Activated naive CD8-positive, alpha-beta T cell treated with anti-CD3 and anti-CD28 coated beads, Interleukin-2, amount 50 U/mL, for 24 hours (primary cell): ENCODE data around the gene ARHGDIB.

Experiments used
- ATAC-seq: fragments of 150-1000 bp; cut with Tn5 transposase; one replicate; pipeline ENCODE4 v1.10.0; 2021
- DNase-seq: peaks from one replicate; pipeline ENCODE4 v3.0.0; 2021
- H3K27ac Mint-ChIP-seq: one replicate; pipeline ENCODE4 v1.8.0; 2021; ENCODE audit warnings: mild to moderate bottlenecking, mixed read lengths
- H3K27me3 Mint-ChIP-seq: one replicate; pipeline ENCODE4 v1.8.0; 2021; ENCODE audit warnings: mixed read lengths
- H3K36me3 Mint-ChIP-seq: one replicate; pipeline ENCODE4 v1.8.0; 2021; ENCODE audit warnings: low read depth, mixed read lengths
- H3K4me1 Mint-ChIP-seq: one replicate; pipeline ENCODE4 v1.8.0; 2021; ENCODE audit warnings: mixed read lengths
- H3K4me3 Mint-ChIP-seq: one replicate; pipeline ENCODE4 v1.8.0; 2021; ENCODE audit warnings: mild to moderate bottlenecking, moderate library complexity, mixed read lengths
- H3K9me3 Mint-ChIP-seq: one replicate; pipeline ENCODE4 v1.8.0; 2021; ENCODE audit warnings: mixed read lengths

ARHGDIB gene

GRCh38 chr12:14915736-14916135 lies 45.7 kb downstream of the ARHGDIB start:
- Mint-ChIP-seq H3K27ac (no peak overlapping the region), H3K4me3 (no peak overlapping the region), H3K27me3 (no peaks in the 10 kb centered on the region), H3K4me1 (peaks cover 35% of the 10 kb centered on the region), H3K9me3 (no peaks in the 10 kb centered on the region), H3K36me3 (peaks cover 35% of the 10 kb centered on the region)
- DNase-seq = no peak
- no peak for ATAC-seq

GRCh38 chr12:14913381-14913781 lies 48.0 kb downstream of the ARHGDIB start:
- Mint-ChIP-seq H3K27me3 (no peaks in the 10 kb centered on the region), H3K9me3 (no peaks in the 10 kb centered on the region), H3K27ac (no peak overlapping the region), H3K36me3 (peaks cover 25% of the 10 kb centered on the region), H3K4me3 (no peak overlapping the region), H3K4me1 (peaks cover 41% of the 10 kb centered on the region)
- ATAC-seq = no peak
- no peak for DNase-seq

DNA sequence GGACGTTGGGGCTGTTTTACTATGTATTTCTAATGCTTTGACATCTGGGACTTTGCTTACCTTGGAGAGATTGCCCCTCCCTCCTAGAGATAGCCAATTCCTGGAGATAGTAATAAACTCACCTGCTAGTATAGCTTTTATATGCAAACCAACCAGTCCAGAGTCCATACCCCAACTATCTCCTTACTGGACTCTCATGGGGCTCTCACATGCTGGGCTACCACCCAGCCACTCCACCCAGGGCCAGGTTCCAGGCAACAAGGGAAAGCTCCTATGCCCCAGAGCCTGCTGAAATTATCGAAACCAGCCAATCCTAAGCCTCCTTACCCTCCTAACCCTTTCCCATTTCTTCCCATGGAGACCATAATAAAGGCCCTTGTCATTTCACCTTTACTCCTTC lies 50.3 kb downstream of the ARHGDIB start:
- Mint-ChIP-seq H3K4me1 (peaks cover 51% of the 10 kb centered on the region), H3K36me3 (peaks cover 23% of the 10 kb centered on the region), H3K27me3 (no peaks in the 10 kb centered on the region), H3K27ac (peak overlapping the region; percentile 95), H3K9me3 (no peaks in the 10 kb centered on the region), H3K4me3 (no peak overlapping the region)
- DNase-seq (no peak), ATAC-seq (no peak)

DNA sequence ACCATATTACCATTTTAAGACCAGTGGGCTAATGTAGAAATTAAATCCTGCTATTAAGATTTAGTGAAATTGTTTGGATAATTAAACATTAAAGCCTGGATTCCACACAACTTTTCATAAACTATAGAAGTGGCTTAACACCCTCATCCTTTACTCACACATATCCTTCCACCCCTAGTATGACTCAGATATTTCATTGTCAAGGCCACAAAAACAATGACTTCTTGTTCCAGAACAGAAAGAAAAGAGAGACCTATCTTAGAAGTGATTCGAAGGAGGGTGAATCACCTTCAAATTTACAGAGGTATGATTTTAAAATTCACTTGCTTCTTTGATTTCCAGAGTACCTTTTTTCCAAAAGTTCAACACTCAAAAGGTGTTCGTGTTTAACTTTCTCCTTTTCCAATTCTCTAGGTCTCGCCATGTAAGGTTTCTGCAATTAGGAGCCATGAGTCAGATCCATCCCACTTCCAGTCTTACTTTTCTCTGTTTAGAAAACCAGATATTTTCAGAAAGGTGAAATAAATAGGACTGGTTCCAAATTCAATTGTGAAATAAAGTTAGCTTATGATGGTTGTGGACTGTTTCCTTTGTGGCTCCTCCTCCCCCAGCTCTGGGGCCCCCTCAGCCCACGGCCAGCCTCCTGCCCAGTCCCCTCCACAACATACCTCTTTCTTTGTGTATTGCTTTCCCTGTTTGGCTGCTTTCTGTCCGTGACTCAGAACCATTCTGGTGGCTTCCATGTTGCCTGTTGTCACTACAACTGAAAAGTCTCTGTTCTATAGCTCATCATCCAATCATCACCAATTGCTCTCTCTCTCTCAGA lies 51.1 kb downstream of the ARHGDIB start:
- DNase-seq (peak; percentile 23), ATAC-seq (peak; percentile 77)
- no peaks in the 10 kb centered on the region for H3K27me3 Mint-ChIP-seq
- H3K9me3 Mint-ChIP-seq = no peaks in the 10 kb centered on the region
- H3K36me3 Mint-ChIP-seq = peaks cover 24% of the 10 kb centered on the region
- H3K27ac Mint-ChIP-seq = peak overlapping the region; percentile 95
- peak overlapping the region; percentile 64 for H3K4me3 Mint-ChIP-seq
- peaks cover 52% of the 10 kb centered on the region for H3K4me1 Mint-ChIP-seq

DNA sequence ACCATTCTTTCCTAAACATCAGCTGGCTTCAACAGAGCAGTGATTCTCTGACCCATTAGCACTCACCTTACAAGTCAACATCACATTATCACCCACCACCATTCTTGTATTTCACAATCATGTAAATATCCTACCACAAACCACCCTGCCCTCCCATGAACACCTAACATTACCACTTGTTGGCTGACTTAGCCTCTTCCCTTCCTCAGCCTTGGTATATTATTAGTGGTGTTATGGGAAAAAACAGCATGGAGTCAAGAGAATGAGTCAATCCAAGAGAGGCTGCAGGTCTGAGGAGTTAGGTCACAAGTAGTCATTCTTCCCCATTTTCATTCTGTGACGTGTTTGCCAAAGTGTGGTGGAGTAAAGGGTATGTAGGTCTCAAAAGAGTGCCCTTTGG lies 53.4 kb downstream of the ARHGDIB start:
- H3K4me1 Mint-ChIP-seq = peaks cover 43% of the 10 kb centered on the region
- H3K36me3 Mint-ChIP-seq = peaks cover 13% of the 10 kb centered on the region
- DNase-seq (no peak), ATAC-seq (peak; percentile 35)
- no peak overlapping the region for H3K27ac Mint-ChIP-seq
- H3K9me3 Mint-ChIP-seq = no peaks in the 10 kb centered on the region
- H3K4me3 Mint-ChIP-seq = no peak overlapping the region
- no peaks in the 10 kb centered on the region for H3K27me3 Mint-ChIP-seq

GRCh38 chr12:14906114-14906513 lies 55.3 kb downstream of the ARHGDIB start:
- DNase-seq = no peak
- Mint-ChIP-seq H3K4me1 (peaks cover 41% of the 10 kb centered on the region), H3K36me3 (peaks cover 9% of the 10 kb centered on the region), H3K27ac (no peak overlapping the region), H3K4me3 (no peak overlapping the region), H3K9me3 (no peaks in the 10 kb centered on the region), H3K27me3 (no peaks in the 10 kb centered on the region)
- ATAC-seq = no peak

DNA sequence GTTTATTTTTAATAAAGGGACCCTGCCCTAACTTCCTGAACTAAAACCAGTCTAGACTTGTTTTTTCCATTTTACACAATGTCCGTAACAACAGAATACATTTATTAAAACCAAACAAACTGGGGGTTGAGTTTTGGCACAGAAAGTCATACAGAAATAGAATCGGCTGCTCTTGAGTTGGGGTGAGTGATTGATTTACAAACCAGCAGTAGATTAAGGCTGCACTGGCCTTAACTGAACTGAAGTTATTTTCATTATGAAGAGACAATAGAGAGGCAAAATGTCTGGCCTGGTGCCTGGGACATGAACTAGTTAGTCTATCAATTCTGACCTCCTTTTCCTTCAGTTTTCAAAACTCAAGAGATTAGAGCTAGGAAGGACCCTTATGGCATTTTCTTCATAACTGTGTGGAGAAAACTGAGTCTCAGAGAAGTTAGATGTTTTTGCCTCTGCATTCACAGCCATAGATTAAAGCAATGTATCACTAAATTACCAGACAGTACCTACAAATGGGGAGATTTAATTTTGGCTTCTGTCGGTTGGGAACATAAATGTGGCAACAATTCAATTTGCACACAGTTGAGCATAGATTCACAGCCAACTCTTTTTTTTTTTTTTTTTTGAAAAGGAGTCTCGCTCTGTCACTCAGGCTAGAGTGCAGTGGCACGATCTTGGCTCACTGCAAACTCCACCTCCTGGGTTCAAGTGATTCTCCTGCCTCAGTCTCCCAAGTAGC lies 56.0 kb downstream of the ARHGDIB start:
- peaks cover 34% of the 10 kb centered on the region for H3K4me1 Mint-ChIP-seq
- peaks cover 6% of the 10 kb centered on the region for H3K36me3 Mint-ChIP-seq
- no peak for ATAC-seq
- H3K27ac Mint-ChIP-seq = no peak overlapping the region
- no peak for DNase-seq
- no peak overlapping the region for H3K4me3 Mint-ChIP-seq
- no peaks in the 10 kb centered on the region for H3K27me3 Mint-ChIP-seq
- no peaks in the 10 kb centered on the region for H3K9me3 Mint-ChIP-seq

DNA sequence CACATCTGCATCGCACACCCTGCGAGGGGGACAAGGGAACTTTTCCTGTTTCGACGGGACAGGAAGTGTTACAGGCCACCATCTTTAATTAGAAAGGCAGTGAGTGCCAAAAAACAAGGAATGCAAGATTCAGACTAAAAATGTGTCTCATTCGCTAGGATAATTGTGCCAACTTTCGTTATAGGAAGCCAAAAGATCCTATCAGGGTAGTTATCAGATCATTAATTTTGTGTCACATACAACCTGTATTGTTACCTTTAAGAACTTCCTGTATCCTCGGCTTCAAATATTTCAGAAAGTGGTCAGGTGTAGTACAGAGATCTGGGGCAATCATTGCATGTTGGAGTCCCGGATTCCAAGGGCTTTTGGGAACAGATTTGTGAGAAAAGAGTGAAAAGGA lies 56.5 kb downstream of the ARHGDIB start:
- no peak for ATAC-seq

GRCh38 chr12:14903386-14904098 lies 57.9 kb downstream of the ARHGDIB start:
- no peaks in the 10 kb centered on the region for H3K27me3 Mint-ChIP-seq
- DNase-seq (no peak), ATAC-seq (no peak)
- peaks cover 6% of the 10 kb centered on the region for H3K36me3 Mint-ChIP-seq
- H3K9me3 Mint-ChIP-seq = no peaks in the 10 kb centered on the region
- H3K4me1 Mint-ChIP-seq = peaks cover 22% of the 10 kb centered on the region
- H3K4me3 Mint-ChIP-seq = no peak overlapping the region
- H3K27ac Mint-ChIP-seq = no peak overlapping the region

More for the DNA sequence above, 56.5 kb downstream of the ARHGDIB start:
- no peak for DNase-seq
- H3K27ac Mint-ChIP-seq = no peak overlapping the region
- H3K36me3 Mint-ChIP-seq = peaks cover 6% of the 10 kb centered on the region
- H3K9me3 Mint-ChIP-seq = no peaks in the 10 kb centered on the region
- H3K27me3 Mint-ChIP-seq = no peaks in the 10 kb centered on the region
- peaks cover 28% of the 10 kb centered on the region for H3K4me1 Mint-ChIP-seq
- no peak overlapping the region for H3K4me3 Mint-ChIP-seq

DNA sequence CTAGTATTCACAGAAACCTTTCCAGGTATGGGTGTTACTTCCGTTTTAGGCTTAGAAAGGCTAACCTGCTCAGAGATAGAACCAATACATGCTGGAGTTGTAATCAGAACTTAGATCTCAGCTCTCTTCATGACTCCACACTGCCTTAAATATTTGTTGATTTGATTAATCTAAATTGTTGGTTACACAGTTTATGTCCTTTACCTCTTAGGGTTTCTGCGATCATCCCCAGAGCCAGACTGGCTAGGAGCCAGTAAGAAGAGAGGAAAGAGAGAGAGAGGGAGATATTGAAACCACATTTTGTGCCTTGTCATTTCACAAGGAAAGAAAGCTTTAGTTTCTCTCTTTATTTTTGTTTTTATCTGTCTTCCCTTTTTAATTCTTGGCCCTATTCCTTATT lies 58.9 kb downstream of the ARHGDIB start:
- DNase-seq (no peak), ATAC-seq (no peak)
- Mint-ChIP-seq H3K4me1 (peaks cover 11% of the 10 kb centered on the region), H3K27ac (no peak overlapping the region), H3K36me3 (peaks cover 1% of the 10 kb centered on the region), H3K4me3 (no peak overlapping the region), H3K9me3 (no peaks in the 10 kb centered on the region), H3K27me3 (no peaks in the 10 kb centered on the region)

GRCh38 chr12:14901228-14901562 lies 60.2 kb downstream of the ARHGDIB start:
- Mint-ChIP-seq H3K9me3 (no peaks in the 10 kb centered on the region), H3K27ac (no peak overlapping the region)
- no peak for DNase-seq

DNA sequence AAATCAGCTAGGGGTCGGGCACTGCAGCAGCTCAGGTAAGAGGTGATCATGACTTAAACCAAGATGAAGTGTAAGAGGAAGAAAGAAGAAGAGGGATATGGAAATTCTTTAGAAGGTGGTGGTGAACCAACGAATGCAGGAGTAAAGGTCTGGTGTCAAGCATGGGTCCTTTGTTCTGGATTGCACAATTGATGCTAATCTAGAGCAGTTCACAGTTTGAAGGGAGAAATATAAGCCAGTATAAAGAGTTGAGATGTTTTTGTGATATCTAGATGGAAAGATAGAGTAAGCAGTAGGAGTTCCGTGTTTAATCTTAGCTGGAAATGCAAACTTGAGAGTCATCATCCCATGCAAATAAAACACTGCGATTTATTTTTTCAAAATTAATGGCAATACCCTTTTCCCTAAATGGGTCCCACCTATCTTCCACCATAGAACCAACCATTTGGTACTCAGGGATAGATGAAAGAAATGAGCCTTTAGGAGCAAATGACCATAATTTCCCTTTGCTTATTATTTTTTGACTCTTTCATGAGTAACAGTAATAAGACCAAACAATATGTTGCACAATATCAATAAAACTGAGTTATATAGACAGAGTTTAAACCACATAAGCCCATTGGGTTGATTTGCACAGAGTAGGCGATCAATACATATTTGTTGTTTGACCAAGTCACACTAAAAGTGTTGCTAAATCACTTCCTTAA lies 60.7 kb downstream of the ARHGDIB start:
- no peak for ATAC-seq
- H3K4me1 Mint-ChIP-seq = peaks cover 10% of the 10 kb centered on the region

More at GRCh38 chr12:14901228-14901562, 60.2 kb downstream of the ARHGDIB start:
- H3K4me1 Mint-ChIP-seq = peaks cover 10% of the 10 kb centered on the region
- H3K36me3 Mint-ChIP-seq = peaks cover 1% of the 10 kb centered on the region
- no peaks in the 10 kb centered on the region for H3K27me3 Mint-ChIP-seq
- no peak overlapping the region for H3K4me3 Mint-ChIP-seq
- no peak for ATAC-seq

DNA sequence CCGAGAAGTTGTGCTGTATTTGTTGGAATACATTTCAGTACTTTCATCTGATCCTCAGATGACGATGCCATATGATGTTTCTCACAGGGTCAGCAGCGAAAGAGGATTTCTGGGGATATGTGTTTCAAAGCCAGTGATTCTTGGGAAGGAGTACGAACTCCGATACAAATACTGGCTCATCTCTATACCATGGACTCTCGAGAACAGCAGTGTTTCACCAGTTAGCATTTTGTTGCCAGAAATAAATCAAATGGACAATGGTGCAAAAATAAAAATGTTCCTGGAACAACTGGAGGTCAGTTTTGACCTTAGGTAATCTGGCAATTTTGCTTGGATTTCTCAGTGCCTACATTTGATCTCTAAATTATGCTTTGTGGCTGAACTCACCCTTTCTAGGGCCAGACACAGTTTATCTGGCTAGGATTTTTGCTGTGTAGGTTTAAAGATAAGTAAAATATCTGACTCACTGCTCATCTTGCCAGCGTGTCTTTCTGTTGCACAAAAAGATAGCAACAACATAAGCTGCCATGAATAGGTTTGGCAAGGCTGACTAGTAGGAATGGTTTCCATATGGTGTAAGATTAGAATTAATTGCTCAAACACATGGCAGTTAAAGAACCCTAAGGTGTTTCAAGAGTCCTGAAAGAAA lies 64.8 kb downstream of the ARHGDIB start:
- Mint-ChIP-seq H3K27me3 (no peaks in the 10 kb centered on the region), H3K27ac (no peak overlapping the region), H3K4me1 (no peaks in the 10 kb centered on the region), H3K36me3 (no peaks in the 10 kb centered on the region), H3K4me3 (no peak overlapping the region), H3K9me3 (no peaks in the 10 kb centered on the region)
- no peak for ATAC-seq
- no peak for DNase-seq

More for the DNA sequence above, 60.7 kb downstream of the ARHGDIB start:
- no peaks in the 10 kb centered on the region for H3K27me3 Mint-ChIP-seq
- no peak overlapping the region for H3K4me3 Mint-ChIP-seq
- no peaks in the 10 kb centered on the region for H3K9me3 Mint-ChIP-seq
- no peak for DNase-seq
- peaks cover 1% of the 10 kb centered on the region for H3K36me3 Mint-ChIP-seq
- no peak overlapping the region for H3K27ac Mint-ChIP-seq
